ENCODE results near the gene CUEDC2.
A peak's percentile ranks its signal among the peaks of the same experiment; 100 is the strongest.

Gene CUEDC2

GRCh38 chr10:102424145-102424544, 8.2 kb downstream of the CUEDC2 start:
- DNase-seq = no peak

GRCh38 chr10:102423372-102423968, 8.9 kb downstream of the CUEDC2 start:
- DNase-seq = no peak

GRCh38 chr10:102422545-102423129, 9.7 kb downstream of the CUEDC2 start:
- peak; percentile 58 for DNase-seq

- peak; percentile 25 for DNase-seq
These were observed 10.4 kb downstream of the CUEDC2 start for GRCh38 chr10:102421757-102422512.

GRCh38 chr10:102421507-102421756, 10.9 kb downstream of the CUEDC2 start:
- no peak for DNase-seq

- peak; percentile 97 for DNase-seq
These were observed 11.5 kb downstream of the CUEDC2 start, which contains the start of gene FBXL15 for GRCh38 chr10:102420714-102421506. FBXL15 (plus strand) TSS chr10:102420836; CDS start chr10:102421130, 294 bp downstream.

- no peak for DNase-seq
These were observed 12.1 kb downstream of the CUEDC2 start for GRCh38 chr10:102420181-102420713.

GRCh38 chr10:102419269-102420180, 12.8 kb downstream of the CUEDC2 start:
- DNase-seq = peak; percentile 71

- DNase-seq = no peak
These were observed 13.6 kb downstream of the CUEDC2 start, which contains the start of gene PSD for GRCh38 chr10:102418622-102419268. PSD (minus strand) TSS chr10:102418785; CDS start chr10:102417038, 1,747 bp downstream.

- no peak for DNase-seq
These were observed 15.7 kb downstream of the CUEDC2 start for GRCh38 chr10:102416695-102417094.

- no peak for DNase-seq
These were observed 16.1 kb downstream of the CUEDC2 start for GRCh38 chr10:102416283-102416682.

- DNase-seq = no peak
These were observed 17.6 kb downstream of the CUEDC2 start for GRCh38 chr10:102414749-102415148.

GRCh38 chr10:102413806-102414561, 18.4 kb downstream of the CUEDC2 start:
- DNase-seq = no peak

GRCh38 chr10:102413053-102413705, 19.2 kb downstream of the CUEDC2 start:
- peak; percentile 66 for DNase-seq

GRCh38 chr10:102412293-102412692, 20.1 kb downstream of the CUEDC2 start:
- no peak for DNase-seq

- no peak for DNase-seq
These were observed 20.8 kb downstream of the CUEDC2 start for GRCh38 chr10:102411341-102412255.

GRCh38 chr10:102410429-102411073, 21.8 kb downstream of the CUEDC2 start:
- peak; percentile 52 for DNase-seq

All from CD4-positive, alpha-beta T cell treated with Interleukin-21 for 1 hour (primary cell).